ENCODE data around the gene FAM163B.

The FAM163B gene

GRCh38 chr9:133581011-133581410, 28.2 kb downstream of the FAM163B start:
- no peak for DNase-seq (ENCODE audit: low read depth)

DNA sequence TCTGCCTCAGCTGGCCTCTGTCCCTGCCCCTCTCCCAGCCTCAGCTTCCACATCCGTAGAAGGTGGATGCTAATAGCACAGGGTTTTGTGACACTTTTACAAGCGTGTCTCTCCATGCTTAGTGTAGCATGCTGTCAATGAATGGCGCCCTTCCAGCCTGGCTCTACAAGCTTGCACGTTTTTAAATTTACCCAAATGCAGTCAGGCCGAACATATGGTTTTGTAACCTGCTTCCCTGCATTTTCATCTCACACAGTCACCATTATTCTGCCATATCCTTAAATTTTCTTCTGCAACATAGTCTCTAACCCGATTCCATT, 28.8 kb downstream of the FAM163B start:
- DNase-seq (ENCODE audit: low read depth): no peak

GRCh38 chr9:133579601-133580418, 29.4 kb downstream of the FAM163B start:
- no peak for DNase-seq (ENCODE audit: low read depth)

DNA sequence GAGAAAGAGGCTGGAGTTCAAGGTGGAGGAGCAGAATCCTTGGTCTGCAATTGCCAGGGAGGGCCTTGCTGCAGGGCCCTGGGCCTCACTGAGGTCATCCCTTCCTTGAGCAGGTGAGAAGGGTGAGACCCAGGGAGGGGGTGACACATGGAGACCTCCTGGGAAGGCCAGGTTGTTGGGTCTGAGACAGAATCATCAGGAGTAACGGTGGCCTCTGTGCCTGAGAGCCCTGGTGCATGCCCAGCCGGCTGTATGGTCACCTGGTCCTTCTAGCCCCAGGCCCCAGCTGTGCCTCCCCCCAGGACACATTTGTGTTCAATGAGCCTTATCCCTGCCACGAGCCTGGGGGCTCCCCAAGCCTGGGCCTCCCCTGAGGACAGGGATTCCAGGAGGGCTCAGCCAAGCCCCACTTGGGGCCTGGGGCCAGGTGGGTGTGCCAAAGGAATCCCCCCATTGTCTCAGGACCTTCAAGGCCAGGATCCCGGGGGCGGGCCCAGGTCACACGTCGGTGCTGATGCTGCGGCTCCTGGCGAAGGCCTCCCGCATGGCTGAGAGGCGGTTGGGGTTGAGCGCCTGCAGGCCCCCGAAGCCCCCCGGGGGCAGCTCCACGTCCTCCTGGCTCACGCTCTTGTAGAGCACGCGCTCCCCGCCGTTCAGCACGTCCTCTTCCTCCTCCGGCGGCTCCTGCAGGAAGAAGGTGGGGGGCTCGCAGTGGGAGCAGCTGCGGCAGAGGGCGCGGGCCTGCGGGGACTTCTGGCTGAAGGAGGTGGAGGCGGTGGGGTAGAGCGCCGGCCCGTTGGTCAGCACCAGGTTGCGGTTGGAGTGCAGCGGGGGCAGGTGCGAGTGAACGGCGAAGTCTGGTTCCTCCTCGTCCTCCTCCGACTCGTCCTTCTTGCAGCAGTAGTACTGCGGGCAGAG, 30.4 kb downstream of the FAM163B start:
- DNase-seq (ENCODE audit: low read depth): no peak

DNA sequence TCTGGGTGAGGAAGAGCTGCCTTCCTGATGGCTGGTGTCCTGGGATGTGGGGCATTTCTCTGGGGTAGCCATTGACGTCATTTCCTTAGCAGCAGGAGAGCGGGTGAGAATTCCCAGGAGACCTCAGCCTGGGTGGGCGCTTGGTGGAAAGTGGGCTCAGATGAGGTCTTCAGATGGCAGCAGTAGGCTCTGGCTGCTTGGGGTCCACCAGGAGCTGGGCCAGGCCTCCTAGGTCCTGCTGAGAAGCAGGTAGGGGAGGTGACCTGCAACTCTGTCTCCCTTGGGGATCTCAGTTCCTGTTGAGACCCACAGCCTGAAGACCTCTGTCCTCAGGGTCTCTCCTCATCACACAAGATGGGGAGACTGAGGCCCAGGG, 31.5 kb downstream of the FAM163B start:
- no peak for DNase-seq (ENCODE audit: low read depth)

GRCh38 chr9:133576875-133577736, 32.1 kb downstream of the FAM163B start:
- no peak for DNase-seq (ENCODE audit: low read depth)

- no peak for DNase-seq (ENCODE audit: low read depth)
These were observed 32.9 kb downstream of the FAM163B start for GRCh38 chr9:133576031-133576874.

GRCh38 chr9:133575186-133576030, 33.8 kb downstream of the FAM163B start:
- no peak for DNase-seq (ENCODE audit: low read depth)

- DNase-seq (ENCODE audit: low read depth): no peak
These were observed 34.4 kb downstream of the FAM163B start for GRCh38 chr9:133574771-133575170.

DNA sequence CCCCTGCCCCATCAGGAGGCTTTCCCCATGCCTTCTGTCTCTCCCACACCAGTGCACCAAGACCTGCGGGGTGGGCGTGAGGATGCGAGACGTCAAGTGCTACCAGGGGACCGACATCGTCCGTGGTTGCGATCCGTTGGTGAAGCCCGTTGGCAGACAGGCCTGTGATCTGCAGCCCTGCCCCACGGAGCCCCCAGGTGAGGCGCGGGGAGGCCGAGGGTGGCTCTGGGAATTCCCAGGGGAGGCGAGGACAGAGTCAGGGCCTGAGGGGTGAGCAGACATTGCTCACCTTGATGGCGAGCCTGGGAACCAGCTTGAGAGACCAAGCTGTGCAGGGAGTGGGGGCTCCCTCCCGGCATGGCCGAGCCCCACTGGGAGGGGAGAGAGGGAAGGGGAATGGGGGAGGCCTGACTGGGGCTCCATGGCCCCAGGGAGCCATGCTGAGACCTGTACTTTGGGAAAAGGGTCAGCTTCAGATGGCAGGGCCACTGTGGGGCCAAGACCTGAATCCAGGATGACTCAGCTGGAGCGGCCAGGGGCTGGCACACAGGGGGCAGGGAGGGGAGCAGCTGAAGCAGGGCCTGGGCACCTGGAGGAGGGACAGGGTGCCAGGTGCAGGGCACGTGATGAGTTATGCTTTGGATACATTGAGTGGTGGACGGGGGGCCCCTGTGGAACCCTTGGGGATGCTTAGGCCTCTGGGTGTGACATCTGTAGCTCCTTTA, 35.2 kb downstream of the FAM163B start:
- DNase-seq (ENCODE audit: low read depth): no peak

- DNase-seq (ENCODE audit: low read depth): no peak
These were observed 36.3 kb downstream of the FAM163B start for GRCh38 chr9:133572821-133573361.

DNA sequence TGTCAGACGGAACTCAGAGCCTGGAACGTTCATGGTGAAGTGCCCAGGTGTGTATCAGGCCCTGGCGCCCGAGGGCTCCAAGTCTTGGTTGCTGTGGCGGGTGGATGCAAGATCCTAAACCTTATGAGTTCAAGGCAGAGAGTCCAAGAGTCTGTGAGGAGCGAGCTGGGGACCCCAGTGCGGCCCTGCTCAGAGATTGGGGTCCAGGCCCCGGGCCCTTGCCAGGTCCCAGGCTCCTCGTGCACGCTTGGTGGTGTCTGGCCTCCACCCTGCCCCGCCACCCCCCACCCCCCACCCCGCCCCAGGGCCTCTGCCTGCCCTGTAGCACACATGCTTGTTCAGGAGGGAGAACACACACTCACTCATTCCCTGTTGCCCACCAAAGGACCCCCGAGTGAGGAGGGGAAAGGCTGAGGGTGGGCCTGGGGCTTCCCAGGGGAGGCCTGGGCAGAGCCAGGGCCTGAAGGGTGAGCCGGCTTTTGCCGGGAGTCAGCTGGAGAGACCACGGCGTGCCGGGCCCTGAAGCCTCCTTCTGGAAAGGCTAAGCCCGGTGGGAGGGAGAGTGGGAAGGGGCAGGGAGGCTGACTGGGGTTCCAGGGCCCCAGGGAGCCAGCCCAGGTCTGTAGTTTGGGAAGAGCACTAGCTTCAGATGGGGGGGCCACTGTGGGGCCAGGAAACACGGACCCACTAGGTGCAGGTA, 37.1 kb downstream of the FAM163B start:
- no peak for DNase-seq (ENCODE audit: low read depth)

DNA sequence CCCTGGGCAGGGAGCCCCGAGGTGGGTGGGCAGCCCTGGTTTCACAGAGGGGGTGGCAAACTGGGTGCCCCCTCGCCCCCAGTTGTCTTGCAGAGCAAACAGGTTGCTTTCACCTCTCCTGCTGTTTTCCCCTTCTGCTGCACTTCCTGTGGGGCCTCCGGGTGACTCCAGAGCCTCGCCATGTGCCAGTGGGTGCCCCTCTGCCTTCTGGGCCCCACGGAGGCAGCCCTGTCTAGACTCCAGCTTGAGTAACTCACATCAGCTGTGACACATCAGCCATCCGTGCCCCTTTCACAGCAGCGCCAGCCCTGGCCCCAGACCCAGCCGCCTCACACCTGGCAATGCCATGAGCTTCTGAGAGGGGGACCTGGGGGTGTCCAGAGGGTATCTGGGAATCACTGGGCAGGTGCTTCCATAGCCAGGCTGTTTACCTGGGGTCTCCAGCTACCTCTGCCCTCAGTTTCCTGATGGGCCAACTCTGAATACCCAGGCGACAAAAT, 37.7 kb downstream of the FAM163B start:
- no peak for DNase-seq (ENCODE audit: low read depth)

GRCh38 chr9:133570691-133571080, 38.5 kb downstream of the FAM163B start:
- no peak for DNase-seq (ENCODE audit: low read depth)

- DNase-seq (ENCODE audit: low read depth): no peak
These were observed 39.1 kb downstream of the FAM163B start for GRCh38 chr9:133569891-133570690.

GRCh38 chr9:133569121-133569785, 39.9 kb downstream of the FAM163B start:
- DNase-seq (ENCODE audit: low read depth): no peak

DNA sequence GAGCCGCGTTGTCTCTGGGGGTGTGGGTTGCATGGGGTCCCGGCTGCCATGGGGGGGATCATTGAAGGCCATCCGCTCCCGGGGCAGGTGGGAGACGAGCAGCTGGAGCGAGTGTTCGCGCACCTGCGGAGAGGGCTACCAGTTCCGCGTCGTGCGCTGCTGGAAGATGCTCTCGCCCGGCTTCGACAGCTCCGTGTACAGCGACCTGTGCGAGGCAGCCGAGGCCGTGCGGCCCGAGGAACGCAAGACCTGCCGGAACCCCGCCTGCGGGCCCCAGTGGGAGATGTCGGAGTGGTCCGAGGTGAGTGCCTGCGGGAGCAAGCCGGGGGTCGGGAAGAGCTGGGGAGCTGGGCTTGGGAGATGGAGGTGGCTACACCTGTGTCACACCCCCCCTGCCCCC, 41.0 kb downstream of the FAM163B start:
- DNase-seq (ENCODE audit: low read depth): no peak

Data from stimulated activated CD8-positive, alpha-beta memory T cell treated with anti-CD3 and anti-CD28 coated beads, Interleukin-12 subunit alpha, Interleukin-12 subunit beta, amount 100 ng/mL, for 4 hours (primary cell).